GM23338 (cell line): ENCODE results near the gene SCAANT1. TPM values are rescaled to one million over a fixed set of nuclear protein-coding genes. Genes with fewer than 3 reads are reported as not detected.
A peak's percentile ranks its signal among the peaks of the same experiment; 100 is the strongest.

ENCODE experiments used
- ATAC-seq: fragments of 200-7000 bp; cut with Tn5 transposase; 3 replicates; pipeline ENCODE4 v1.9.1; 2020
- DNase-seq: peaks from one replicate; pipeline ENCODE4 v3.0.0-alpha.2; 2015; ENCODE audit warnings: low spot score
- H2AFZ ChIP-seq: fragments of 200-600 bp; sonication (generic); 2 replicates; pipeline ENCODE4 v1.8.0; 2016; ENCODE audit warnings: antibody characterized with exemption, mild to moderate bottlenecking, moderate library complexity
- H3F3A ChIP-seq: fragments of 200-600 bp; sonication (generic); replicated peaks from 2 replicates; pipeline ENCODE4 v1.8.0; 2017; ENCODE audit warnings: antibody characterized with exemption, mixed run types, low read depth
- H3K27ac ChIP-seq: fragments of 200-600 bp; sonication (generic); 2 replicates; pipeline ENCODE4 v1.6.1; 2016; ENCODE audit warnings: low read depth
- H3K27me3 ChIP-seq: fragments of 200-600 bp; sonication (generic); 2 replicates; pipeline ENCODE4 v1.8.0; 2016; ENCODE audit warnings: mild to moderate bottlenecking, mixed run types, moderate library complexity; ENCODE audit not compliant: insufficient read depth
- H3K36me3 ChIP-seq: fragments of 200-600 bp; sonication (generic); 2 replicates; pipeline ENCODE4 v1.8.0; 2016; ENCODE audit warnings: mild to moderate bottlenecking; ENCODE audit not compliant: insufficient read depth
- H3K4me1 ChIP-seq: fragments of 200-600 bp; sonication (generic); 2 replicates; pipeline ENCODE4 v1.8.0; 2016; ENCODE audit warnings: mild to moderate bottlenecking, moderate library complexity; ENCODE audit not compliant: insufficient read depth
- H3K4me2 ChIP-seq: fragments of 200-600 bp; sonication (generic); 2 replicates; pipeline ENCODE4 v1.7.1; 2017; ENCODE audit warnings: mixed run types
- H3K4me3 ChIP-seq: fragments of 200-600 bp; sonication (generic); 2 replicates; pipeline ENCODE4 v1.6.1; 2016; ENCODE audit warnings: mixed run types
- H3K79me2 ChIP-seq: fragments of 200-600 bp; sonication (generic); replicated peaks from 2 replicates; pipeline ENCODE4 v1.8.0; 2017; ENCODE audit warnings: mild to moderate bottlenecking; ENCODE audit not compliant: insufficient read depth
- H3K9me2 ChIP-seq: fragments of 200-600 bp; sonication (generic); 2 replicates; pipeline ENCODE4 v1.8.0; 2017; ENCODE audit not compliant: insufficient read depth
- H4K20me1 ChIP-seq: fragments of 200-600 bp; sonication (generic); replicated peaks from 2 replicates; pipeline ENCODE4 v1.8.0; 2017; ENCODE audit warnings: mild to moderate bottlenecking; ENCODE audit not compliant: insufficient read depth
- H3K27ac Mint-ChIP-seq: 2 replicates; pipeline ENCODE4 v1.8.0; 2020; ENCODE audit warnings: inconsistent platforms, mild to moderate bottlenecking, moderate library complexity, mixed read lengths
- H3K27me3 Mint-ChIP-seq: 3 replicates; pipeline ENCODE4 v1.8.0; 2022; ENCODE audit warnings: low read depth, mild to moderate bottlenecking, moderate library complexity, mixed read lengths, inconsistent platforms; ENCODE audit not compliant: insufficient read depth, poor library complexity
- H3K36me3 Mint-ChIP-seq: 3 replicates; pipeline ENCODE4 v1.8.0; 2021; ENCODE audit warnings: low read depth, mild to moderate bottlenecking, inconsistent platforms, moderate library complexity, mixed read lengths
- H3K4me1 Mint-ChIP-seq: 3 replicates; pipeline ENCODE4 v1.8.0; 2020; ENCODE audit warnings: mild to moderate bottlenecking, inconsistent platforms, mixed read lengths
- H3K4me3 Mint-ChIP-seq: 3 replicates; pipeline ENCODE4 v1.8.0; 2021; ENCODE audit warnings: moderate library complexity, mild to moderate bottlenecking, inconsistent platforms, mixed read lengths
- H3K9me3 Mint-ChIP-seq: 3 replicates; pipeline ENCODE4 v1.8.0; 2020; ENCODE audit warnings: moderate library complexity, mild to moderate bottlenecking, inconsistent platforms, mixed read lengths
- CREB1 ChIP-seq: fragments of 250-450 bp; sonication (Bioruptor Pico); IDR thresholded peaks from 2 replicates; pipeline ENCODE4 v1.5.0; 2020; ENCODE audit warnings: low read depth, mild to moderate bottlenecking, moderate library complexity
- EZH2 ChIP-seq: fragments of 200-600 bp; sonication (generic); IDR thresholded peaks from one replicate; pipeline ENCODE4 v1.8.0; 2017; ENCODE audit warnings: antibody characterized with exemption, mild to moderate bottlenecking, low read depth; ENCODE audit not compliant: unreplicated experiment
- EZH2phosphoT487 ChIP-seq: fragments of 200-600 bp; sonication (generic); IDR thresholded peaks from one replicate; pipeline ENCODE4 v1.8.1; 2018; ENCODE audit warnings: antibody characterized with exemption; ENCODE audit not compliant: unreplicated experiment
- JUNB ChIP-seq: IDR thresholded peaks from one replicate; pipeline ENCODE4 v1.6.1; 2016; ENCODE audit warnings: antibody characterized with exemption; ENCODE audit not compliant: unreplicated experiment
- POLR2AphosphoS5 ChIP-seq: IDR thresholded peaks from 2 replicates; pipeline ENCODE4 v1.6.1; 2016; ENCODE audit warnings: antibody characterized with exemption, low read depth
- STAT1 ChIP-seq: IDR thresholded peaks from one replicate; pipeline ENCODE4 v1.6.1; 2016; ENCODE audit warnings: antibody characterized with exemption; ENCODE audit not compliant: unreplicated experiment
- ZNF114 ChIP-seq: fragments of 250-450 bp; sonication (Bioruptor Pico); IDR thresholded peaks from 2 replicates; pipeline ENCODE4 v1.5.0; 2020; ENCODE audit warnings: mild to moderate bottlenecking, moderate library complexity
- ZNF331 ChIP-seq: fragments of 250-450 bp; sonication (Bioruptor Pico); IDR thresholded peaks from 2 replicates; pipeline ENCODE4 v1.5.0; 2020; ENCODE audit warnings: low read depth, mild to moderate bottlenecking, moderate library complexity
- polyA plus RNA-seq: library from polyadenylated mRNA; unstranded; fragments of >200 nt; fragmentation: Nextera tagmentation; extraction: Ambion mirVana; gene quantifications from 2 replicates; pipeline ENCODE4 v1.2.1, GENCODE V29; 2016
- total RNA-seq: library from RNA; depleted of rRNA; stranded (reverse); fragments of >200 nt; shearing (Covaris generic); gene quantifications from 2 replicates; pipeline ENCODE4 v1.2.3, GENCODE V29; 2014
- TF ChIP-seq, protein P1 (sequence below): IDR thresholded peaks from 2 replicates; pipeline ENCODE4 v1.6.1; 2016; ENCODE audit warnings: antibody characterized with exemption
- TF ChIP-seq, protein P2 (sequence below): fragments of 250-450 bp; sonication (Bioruptor Pico); IDR thresholded peaks from 2 replicates; pipeline ENCODE4 v1.5.0; 2020; ENCODE audit warnings: mild to moderate bottlenecking, moderate library complexity

Gene SCAANT1
- total and polyA plus RNA-seq, 2 experiments from 2014 or later: 1.2 TPM; not detected in 1

DNA sequence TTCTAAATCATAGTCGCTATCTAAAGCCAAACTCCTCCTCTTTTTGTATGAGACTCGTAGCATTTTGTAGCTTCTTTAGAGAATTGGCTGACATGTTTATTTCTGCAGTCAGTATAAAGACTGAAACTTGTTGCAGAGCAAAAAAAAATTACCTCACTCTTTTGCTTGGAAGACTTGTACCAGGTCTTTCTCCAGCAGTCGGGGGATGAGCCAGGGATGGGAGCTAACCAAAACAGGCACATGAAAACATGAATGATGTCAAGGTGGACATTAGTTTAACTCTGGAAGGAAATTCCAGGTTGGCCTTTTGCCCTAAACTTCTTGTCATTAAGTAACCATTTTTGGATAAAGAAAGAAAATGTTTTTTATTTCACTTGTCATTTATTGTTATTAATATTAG lies 47.0 kb upstream of the SCAANT1 start:
- H3K27me3 ChIP-seq: no peaks in the 10 kb centered on the region
- ATAC-seq (no peak), DNase-seq (no peak)
- H3K4me1 Mint-ChIP-seq: peaks cover 55% of the 10 kb centered on the region
- peaks cover 9% of the 10 kb centered on the region; the same call in 1 of the 2 replicates for H3K79me2 ChIP-seq
- H3K4me3 Mint-ChIP-seq: no peak overlapping the region
- no peaks in the 10 kb centered on the region for H3K36me3 ChIP-seq
- H4K20me1 ChIP-seq: no peaks in the 10 kb centered on the region
- H3K4me1 ChIP-seq: peaks cover 45% of the 10 kb centered on the region
- H3K27me3 Mint-ChIP-seq: peaks cover 9% of the 10 kb centered on the region
- H3F3A ChIP-seq: no peaks in the 10 kb centered on the region; the same call in 1 of the 2 replicates
- TF ChIP-seq JUNB (no peak), ZNF331 (CRISPR knock-in tag) (no peak), ZNF114 (CRISPR knock-in tag) (no peak), EZH2phosphoT487 (no peak), POLR2AphosphoS5 (no peak), EZH2 (no peak), STAT1 (no peak), CREB1 (no peak)
- TF ChIP-seq, protein P1, sequence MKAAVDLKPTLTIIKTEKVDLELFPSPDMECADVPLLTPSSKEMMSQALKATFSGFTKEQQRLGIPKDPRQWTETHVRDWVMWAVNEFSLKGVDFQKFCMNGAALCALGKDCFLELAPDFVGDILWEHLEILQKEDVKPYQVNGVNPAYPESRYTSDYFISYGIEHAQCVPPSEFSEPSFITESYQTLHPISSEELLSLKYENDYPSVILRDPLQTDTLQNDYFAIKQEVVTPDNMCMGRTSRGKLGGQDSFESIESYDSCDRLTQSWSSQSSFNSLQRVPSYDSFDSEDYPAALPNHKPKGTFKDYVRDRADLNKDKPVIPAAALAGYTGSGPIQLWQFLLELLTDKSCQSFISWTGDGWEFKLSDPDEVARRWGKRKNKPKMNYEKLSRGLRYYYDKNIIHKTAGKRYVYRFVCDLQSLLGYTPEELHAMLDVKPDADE: no peak
- TF ChIP-seq, protein P2, sequence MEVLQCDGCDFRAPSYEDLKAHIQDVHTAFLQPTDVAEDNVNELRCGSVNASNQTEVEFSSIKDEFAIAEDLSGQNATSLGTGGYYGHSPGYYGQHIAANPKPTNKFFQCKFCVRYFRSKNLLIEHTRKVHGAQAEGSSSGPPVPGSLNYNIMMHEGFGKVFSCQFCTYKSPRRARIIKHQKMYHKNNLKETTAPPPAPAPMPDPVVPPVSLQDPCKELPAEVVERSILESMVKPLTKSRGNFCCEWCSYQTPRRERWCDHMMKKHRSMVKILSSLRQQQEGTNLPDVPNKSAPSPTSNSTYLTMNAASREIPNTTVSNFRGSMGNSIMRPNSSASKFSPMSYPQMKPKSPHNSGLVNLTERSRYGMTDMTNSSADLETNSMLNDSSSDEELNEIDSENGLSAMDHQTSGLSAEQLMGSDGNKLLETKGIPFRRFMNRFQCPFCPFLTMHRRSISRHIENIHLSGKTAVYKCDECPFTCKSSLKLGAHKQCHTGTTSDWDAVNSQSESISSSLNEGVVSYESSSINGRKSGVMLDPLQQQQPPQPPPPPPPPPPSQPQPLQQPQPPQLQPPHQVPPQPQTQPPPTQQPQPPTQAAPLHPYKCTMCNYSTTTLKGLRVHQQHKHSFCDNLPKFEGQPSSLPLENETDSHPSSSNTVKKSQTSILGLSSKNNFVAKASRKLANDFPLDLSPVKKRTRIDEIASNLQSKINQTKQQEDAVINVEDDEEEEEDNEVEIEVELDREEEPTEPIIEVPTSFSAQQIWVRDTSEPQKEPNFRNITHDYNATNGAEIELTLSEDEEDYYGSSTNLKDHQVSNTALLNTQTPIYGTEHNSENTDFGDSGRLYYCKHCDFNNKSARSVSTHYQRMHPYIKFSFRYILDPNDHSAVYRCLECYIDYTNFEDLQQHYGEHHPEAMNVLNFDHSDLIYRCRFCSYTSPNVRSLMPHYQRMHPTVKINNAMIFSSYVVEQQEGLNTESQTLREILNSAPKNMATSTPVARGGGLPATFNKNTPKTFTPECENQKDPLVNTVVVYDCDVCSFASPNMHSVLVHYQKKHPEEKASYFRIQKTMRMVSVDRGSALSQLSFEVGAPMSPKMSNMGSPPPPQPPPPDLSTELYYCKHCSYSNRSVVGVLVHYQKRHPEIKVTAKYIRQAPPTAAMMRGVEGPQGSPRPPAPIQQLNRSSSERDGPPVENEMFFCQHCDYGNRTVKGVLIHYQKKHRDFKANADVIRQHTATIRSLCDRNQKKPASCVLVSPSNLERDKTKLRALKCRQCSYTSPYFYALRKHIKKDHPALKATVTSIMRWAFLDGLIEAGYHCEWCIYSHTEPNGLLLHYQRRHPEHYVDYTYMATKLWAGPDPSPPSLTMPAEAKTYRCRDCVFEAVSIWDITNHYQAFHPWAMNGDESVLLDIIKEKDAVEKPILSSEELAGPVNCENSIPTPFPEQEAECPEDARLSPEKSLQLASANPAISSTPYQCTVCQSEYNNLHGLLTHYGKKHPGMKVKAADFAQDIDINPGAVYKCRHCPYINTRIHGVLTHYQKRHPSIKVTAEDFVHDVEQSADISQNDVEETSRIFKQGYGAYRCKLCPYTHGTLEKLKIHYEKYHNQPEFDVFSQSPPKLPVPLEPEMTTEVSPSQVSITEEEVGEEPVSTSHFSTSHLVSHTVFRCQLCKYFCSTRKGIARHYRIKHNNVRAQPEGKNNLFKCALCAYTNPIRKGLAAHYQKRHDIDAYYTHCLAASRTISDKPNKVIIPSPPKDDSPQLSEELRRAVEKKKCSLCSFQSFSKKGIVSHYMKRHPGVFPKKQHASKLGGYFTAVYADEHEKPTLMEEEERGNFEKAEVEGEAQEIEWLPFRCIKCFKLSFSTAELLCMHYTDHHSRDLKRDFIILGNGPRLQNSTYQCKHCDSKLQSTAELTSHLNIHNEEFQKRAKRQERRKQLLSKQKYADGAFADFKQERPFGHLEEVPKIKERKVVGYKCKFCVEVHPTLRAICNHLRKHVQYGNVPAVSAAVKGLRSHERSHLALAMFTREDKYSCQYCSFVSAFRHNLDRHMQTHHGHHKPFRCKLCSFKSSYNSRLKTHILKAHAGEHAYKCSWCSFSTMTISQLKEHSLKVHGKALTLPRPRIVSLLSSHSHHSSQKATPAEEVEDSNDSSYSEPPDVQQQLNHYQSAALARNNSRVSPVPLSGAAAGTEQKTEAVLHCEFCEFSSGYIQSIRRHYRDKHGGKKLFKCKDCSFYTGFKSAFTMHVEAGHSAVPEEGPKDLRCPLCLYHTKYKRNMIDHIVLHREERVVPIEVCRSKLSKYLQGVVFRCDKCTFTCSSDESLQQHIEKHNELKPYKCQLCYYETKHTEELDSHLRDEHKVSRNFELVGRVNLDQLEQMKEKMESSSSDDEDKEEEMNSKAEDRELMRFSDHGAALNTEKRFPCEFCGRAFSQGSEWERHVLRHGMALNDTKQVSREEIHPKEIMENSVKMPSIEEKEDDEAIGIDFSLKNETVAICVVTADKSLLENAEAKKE: no peak
- H3K4me3 ChIP-seq: no peak overlapping the region
- no peak overlapping the region for H2AFZ ChIP-seq
- no peak overlapping the region for H3K4me2 ChIP-seq
- H3K36me3 Mint-ChIP-seq: no peaks in the 10 kb centered on the region
- no peak overlapping the region for H3K27ac ChIP-seq
- H3K9me2 ChIP-seq: no peaks in the 10 kb centered on the region
- peak overlapping the region; percentile 80 for H3K27ac Mint-ChIP-seq
- no peaks in the 10 kb centered on the region for H3K9me3 Mint-ChIP-seq
